GM10266 (cell line): Measurements from ENCODE around the gene TMEM53.

Source experiments
- DNase-seq: peaks from one replicate; pipeline ENCODE4 v3.0.0; 2012; ENCODE audit errors: extremely low spot score
- TF ChIP-seq, protein P1 (sequence below): IDR thresholded peaks from 2 replicates; pipeline ENCODE4 v1.5.1; 2012; ENCODE audit warnings: mild to moderate bottlenecking, low read depth; ENCODE audit not compliant: control insufficient read depth, insufficient read depth; ENCODE audit errors: missing control alignments

TMEM53 gene

DNA sequence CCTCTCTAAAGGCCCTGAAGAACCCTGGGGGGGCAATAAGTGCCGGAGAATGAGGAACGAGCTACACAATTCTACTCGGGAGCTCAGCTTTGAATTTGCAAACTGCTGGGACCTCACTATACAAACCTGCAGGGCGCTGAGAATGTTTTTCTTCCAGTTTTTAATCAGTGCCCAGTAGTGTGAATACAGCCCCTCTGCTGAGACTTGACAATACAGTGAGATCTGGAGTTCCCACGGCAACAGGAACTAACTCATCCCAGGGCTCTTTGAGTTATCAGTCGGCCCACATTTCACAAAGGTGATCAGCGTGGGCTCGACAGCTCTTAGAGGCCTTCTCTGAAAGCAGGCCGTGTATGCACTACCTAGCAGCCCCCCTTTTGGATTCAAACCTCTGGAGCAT lies 41.7 kb downstream of the TMEM53 start:
- TF ChIP-seq, protein P1, sequence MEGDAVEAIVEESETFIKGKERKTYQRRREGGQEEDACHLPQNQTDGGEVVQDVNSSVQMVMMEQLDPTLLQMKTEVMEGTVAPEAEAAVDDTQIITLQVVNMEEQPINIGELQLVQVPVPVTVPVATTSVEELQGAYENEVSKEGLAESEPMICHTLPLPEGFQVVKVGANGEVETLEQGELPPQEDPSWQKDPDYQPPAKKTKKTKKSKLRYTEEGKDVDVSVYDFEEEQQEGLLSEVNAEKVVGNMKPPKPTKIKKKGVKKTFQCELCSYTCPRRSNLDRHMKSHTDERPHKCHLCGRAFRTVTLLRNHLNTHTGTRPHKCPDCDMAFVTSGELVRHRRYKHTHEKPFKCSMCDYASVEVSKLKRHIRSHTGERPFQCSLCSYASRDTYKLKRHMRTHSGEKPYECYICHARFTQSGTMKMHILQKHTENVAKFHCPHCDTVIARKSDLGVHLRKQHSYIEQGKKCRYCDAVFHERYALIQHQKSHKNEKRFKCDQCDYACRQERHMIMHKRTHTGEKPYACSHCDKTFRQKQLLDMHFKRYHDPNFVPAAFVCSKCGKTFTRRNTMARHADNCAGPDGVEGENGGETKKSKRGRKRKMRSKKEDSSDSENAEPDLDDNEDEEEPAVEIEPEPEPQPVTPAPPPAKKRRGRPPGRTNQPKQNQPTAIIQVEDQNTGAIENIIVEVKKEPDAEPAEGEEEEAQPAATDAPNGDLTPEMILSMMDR, result no peak
- peak; percentile 52 for DNase-seq

DNA sequence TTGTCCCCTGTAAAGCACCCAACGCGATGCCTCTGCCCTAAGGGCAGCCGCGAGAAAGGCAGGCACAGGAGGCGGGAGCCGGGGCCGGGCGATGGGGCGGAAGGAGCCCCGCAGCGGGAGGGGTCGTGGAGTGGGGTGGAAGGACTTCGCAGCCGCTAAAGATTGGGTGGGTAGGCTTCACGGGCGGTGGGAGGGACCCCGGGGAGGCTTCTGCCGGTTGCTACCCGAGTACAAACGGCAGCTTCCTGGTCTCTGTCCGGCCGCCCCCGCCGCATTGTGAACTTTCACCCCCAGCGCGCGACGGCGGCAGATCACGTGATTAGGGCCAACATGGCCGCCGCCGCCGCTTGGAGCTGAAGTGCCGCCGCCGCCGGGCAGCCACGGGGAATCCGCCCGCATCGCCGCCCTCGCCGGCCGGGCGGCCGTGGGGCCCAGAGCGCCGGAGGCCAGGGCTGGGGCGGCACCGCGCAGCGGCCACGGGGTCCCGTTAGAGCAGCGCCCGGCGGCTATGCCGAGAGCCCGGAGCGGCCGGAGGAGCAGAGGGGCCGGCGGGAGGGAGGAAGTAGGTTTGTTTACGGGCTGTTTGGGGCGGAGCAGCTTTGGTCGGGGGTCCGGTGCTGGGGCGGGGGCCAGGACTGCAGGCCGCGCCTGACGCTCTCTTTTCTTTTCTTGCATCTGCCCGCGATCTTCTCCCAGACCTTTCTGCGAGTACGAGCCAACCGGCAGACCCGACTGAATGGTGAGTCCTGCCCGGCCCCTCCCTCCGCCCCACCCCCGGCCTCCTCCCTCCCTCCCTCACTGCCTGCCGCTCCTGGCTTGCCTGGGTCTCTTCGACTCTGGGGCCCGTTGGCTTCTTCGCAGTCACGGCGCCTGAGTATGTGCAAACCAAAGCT lies 42.4 kb downstream of the TMEM53 start:
- peak; percentile 97 for DNase-seq
- TF ChIP-seq, protein P1, result no peak

DNA sequence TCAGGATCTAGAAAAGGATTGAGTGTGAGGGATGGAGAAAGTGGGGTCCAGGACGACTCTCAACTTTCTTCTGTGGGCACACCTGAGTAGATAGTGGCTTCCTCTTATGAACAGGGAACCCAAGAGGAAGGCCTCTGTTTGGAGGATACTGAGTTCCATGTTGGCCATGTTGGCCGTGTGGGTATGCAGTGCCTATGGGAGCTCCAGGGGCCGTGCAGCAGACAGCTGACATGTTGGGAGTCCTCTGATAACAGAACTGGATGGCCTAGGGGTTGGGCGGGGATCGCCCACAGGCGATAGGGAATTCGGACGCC lies 43.0 kb downstream of the TMEM53 start:
- TF ChIP-seq, protein P1, result no peak
- DNase-seq, result no peak

DNA sequence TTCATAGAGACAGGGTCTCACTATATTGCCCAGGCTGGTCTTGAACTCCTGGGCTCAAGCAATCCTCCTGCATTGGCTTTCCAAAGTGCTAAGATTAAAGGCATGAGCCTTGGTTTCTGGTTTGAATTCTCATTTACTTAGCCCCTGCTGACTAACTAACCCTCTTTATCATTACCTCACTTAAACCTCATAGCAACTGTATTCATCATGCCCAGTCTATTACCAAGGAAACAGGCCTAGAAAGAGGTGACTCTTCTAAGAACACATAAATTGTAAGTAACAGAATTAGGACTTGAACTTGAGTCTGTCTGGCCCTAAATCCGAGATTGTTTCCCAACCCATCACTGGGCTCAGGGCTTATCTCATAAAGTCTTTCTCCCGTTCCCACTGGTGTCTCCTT lies 44.2 kb downstream of the TMEM53 start:
- no peak for DNase-seq
- TF ChIP-seq, protein P1, result no peak

DNA sequence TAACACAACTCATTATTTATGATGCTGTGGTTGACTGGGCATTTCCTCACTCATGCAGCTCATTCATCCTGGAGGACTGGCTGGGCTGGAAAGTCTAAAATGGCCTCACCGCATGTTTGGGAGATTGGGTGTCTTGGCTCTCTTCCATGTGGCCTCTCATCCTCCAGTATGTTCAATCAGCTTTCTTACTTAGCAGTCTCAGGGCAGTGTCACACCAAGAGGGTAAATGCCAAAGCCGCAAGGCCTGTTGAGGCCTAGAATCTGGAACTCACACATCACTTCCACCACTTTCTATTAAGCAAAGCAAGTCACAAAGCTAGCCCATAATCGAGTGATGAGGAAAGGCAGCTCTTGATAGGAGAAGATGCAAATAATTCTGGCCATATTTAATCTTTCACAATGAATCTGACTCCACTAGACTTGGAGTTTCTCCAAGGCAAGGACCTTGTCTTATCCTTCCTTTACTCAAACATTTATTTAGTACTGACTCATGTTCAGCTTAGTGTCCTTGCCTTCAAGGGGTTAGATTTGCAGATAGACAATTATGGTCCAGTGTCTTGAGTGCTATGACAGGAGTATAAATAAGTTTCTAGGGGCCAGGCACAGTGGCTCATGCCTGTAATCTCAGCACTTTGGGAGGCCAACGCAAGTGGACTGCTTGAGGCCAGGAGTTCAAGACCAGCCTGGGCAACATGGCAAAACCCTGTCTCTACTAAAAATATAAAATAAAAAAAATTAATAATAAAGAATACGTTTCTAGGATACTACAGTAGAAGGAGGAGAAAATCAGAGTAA lies 45.1 kb downstream of the TMEM53 start:
- TF ChIP-seq, protein P1, result no peak
- no peak for DNase-seq

DNA sequence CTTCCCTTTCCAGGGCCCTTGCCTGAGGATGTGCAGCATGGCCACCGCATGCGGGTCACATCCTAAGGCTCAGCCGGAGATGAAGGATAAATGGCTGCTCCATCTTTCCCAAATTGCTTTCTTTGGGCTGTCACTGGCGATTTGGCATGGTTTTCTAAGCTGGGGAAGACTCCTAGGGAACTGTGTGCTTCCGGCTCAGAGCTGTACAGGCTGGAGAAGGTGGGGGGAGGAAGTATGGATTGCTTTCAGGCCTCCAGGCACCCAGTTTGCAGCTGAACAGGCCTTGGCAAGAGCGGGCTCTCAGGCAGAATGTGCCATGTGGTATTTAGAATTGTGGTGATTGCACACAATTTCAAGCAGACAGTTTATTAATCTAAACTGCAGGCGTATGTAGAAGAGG lies 48.9 kb downstream of the TMEM53 start:
- no peak for DNase-seq
- TF ChIP-seq, protein P1, result no peak
